BE2C (cell line): ENCODE data around the gene IFFO2. TPM values are rescaled to one million over a fixed set of nuclear protein-coding genes. Genes with fewer than 3 reads are reported as not detected.

ENCODE experiments used
- DNase-seq: peaks from one replicate; pipeline ENCODE4 v3.0.0-alpha.2; 2020
- H3K27me3 ChIP-seq: fragments of 250-450 bp; sonication (Bioruptor Pico); 2 replicates; pipeline ENCODE4 v1.5.1; 2020; ENCODE audit warnings: mild to moderate bottlenecking
- H3K36me3 ChIP-seq: fragments of 250-450 bp; sonication (Bioruptor Pico); 2 replicates; pipeline ENCODE4 v1.5.1; 2020; ENCODE audit warnings: mild to moderate bottlenecking
- H3K4me1 ChIP-seq: fragments of 250-450 bp; sonication (Bioruptor Pico); 2 replicates; pipeline ENCODE4 v1.5.1; 2020
- H3K4me3 ChIP-seq: 2 replicates; pipeline ENCODE4 v1.5.1; 2011; ENCODE audit warnings: low read depth, low read length
- H3K9me3 ChIP-seq: fragments of 250-450 bp; sonication (Bioruptor Pico); 2 replicates; pipeline ENCODE4 v1.5.1; 2020
- polyA plus RNA-seq: library from polyadenylated mRNA; unstranded; fragments of >200 nt; gene quantifications from one replicate; pipeline ENCODE4 v1.2.1, GENCODE V29; 2012; ENCODE audit warnings: low read depth, missing spikeins; ENCODE audit not compliant: insufficient read length, insufficient read depth
- TF ChIP-seq, protein P1 (sequence below): IDR thresholded peaks from 2 replicates; pipeline ENCODE4 v1.5.1; 2012; ENCODE audit warnings: mild to moderate bottlenecking, low read depth, low read length

The IFFO2 gene
- 0.29 TPM for polyA plus RNA-seq

- H3K36me3 ChIP-seq = no peaks in the 10 kb centered on the region
- H3K9me3 ChIP-seq = no peaks in the 10 kb centered on the region
- TF ChIP-seq, protein P1, sequence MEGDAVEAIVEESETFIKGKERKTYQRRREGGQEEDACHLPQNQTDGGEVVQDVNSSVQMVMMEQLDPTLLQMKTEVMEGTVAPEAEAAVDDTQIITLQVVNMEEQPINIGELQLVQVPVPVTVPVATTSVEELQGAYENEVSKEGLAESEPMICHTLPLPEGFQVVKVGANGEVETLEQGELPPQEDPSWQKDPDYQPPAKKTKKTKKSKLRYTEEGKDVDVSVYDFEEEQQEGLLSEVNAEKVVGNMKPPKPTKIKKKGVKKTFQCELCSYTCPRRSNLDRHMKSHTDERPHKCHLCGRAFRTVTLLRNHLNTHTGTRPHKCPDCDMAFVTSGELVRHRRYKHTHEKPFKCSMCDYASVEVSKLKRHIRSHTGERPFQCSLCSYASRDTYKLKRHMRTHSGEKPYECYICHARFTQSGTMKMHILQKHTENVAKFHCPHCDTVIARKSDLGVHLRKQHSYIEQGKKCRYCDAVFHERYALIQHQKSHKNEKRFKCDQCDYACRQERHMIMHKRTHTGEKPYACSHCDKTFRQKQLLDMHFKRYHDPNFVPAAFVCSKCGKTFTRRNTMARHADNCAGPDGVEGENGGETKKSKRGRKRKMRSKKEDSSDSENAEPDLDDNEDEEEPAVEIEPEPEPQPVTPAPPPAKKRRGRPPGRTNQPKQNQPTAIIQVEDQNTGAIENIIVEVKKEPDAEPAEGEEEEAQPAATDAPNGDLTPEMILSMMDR = no peak
- peaks cover 35% of the 10 kb centered on the region for H3K27me3 ChIP-seq
- H3K4me3 ChIP-seq = peak within 1 kb of the TSS; percentile 49
- no peaks in the 10 kb centered on the region for H3K4me1 ChIP-seq
- peak; percentile 93 for DNase-seq
Measured at GRCh38 chr1:18956193-18957135, at the start of gene IFFO2. TSS of gene IFFO2 (minus strand) at chr1:18956676. CDS start at chr1:18956332, 344 bp downstream.

DNA sequence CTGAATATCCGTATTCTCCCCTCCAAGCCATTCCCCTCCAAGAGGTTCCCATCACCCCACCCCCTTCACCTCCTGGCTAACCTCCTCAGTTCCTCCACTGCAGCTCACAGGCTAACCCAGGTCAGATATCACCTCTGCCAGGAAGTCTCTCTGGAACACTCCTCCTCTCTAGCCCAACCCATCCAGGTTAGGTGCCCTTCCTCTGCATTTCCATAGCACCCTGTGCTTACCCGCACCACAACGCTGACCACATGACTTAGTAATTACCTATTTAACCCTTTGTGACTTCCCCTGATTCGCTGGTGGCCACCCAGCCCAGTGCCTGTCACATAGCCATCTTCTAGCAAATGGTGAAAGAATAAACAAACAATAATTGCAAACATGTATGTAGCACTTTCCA, 49.5 kb upstream of the IFFO2 start:
- H3K4me1 ChIP-seq = no peaks in the 10 kb centered on the region
- H3K36me3 ChIP-seq = no peaks in the 10 kb centered on the region
- no peak for DNase-seq
- no peak overlapping the region for H3K4me3 ChIP-seq
- TF ChIP-seq, protein P1 = no peak
- H3K27me3 ChIP-seq = no peaks in the 10 kb centered on the region
- no peaks in the 10 kb centered on the region for H3K9me3 ChIP-seq

DNA sequence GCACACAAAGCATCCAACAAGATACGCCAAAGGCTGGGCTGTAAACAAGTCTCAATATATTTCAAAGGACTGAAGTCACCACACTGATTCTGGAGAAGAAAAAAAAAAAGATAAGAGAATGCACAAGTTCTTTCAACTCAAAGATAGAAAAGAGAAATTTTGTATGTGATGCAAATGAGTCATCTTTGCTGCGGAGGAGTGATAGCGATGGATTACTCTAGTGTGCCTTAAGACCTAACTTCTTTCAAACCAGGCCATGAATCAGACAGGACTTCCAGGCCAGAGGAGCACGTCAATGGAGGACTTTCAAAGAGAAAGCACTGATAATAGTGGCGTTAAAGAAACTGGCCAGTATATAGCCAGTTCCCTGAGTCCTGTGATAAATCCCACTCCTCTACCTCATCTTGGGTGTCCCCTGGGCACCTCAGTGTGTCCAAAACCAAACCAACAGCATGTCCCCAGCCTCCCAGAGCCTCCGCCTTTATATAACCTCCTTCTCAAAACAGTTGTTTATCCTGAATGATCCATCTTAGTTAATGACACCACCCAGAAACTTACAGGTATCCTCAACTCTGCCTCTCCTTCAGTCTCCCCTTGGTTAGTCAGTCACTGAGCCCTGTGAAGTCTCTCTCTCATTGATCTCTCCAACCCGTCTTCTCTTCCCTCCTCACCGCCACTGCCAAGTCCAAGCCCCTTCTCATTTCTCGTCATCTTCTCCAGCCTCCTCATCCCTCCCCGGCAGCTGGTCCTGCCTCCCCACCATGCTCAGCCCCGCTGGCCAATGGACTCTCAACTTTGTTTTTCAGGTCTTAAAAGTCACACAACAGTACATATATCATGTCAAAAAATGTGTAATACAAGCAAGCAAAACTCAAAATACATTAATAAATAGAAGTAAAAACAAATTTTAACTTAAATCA, 47.2 kb upstream of the IFFO2 start:
- H3K9me3 ChIP-seq = no peaks in the 10 kb centered on the region
- H3K36me3 ChIP-seq = no peaks in the 10 kb centered on the region
- TF ChIP-seq, protein P1 = no peak

DNA sequence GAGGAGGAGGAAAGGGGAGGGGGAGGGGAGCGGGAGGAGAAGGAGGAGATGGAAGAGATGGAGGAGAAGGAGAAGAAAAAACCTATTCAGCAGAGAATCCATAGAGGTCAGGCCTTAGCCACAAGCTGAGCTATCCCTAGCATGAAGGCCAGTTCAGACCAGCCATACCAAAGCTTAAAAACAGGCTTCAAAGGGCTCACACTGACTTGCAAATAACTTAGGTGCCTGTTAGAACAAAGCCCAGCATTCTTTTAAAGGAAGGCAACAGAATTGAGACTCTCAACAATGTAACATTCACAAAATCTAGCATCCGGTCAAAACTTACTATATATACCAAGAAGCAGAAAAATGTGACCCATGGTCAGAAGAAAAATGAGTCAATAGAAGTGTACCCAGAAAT, 43.6 kb upstream of the IFFO2 start:
- Histone ChIP-seq H3K4me3 (no peak overlapping the region), H3K36me3 (no peaks in the 10 kb centered on the region), H3K4me1 (no peaks in the 10 kb centered on the region), H3K9me3 (no peaks in the 10 kb centered on the region), H3K27me3 (no peaks in the 10 kb centered on the region)
- TF ChIP-seq, protein P1 = no peak
- no peak for DNase-seq

More for the DNA sequence above, 47.2 kb upstream of the IFFO2 start:
- Histone ChIP-seq H3K4me1 (no peaks in the 10 kb centered on the region), H3K27me3 (no peaks in the 10 kb centered on the region), H3K4me3 (no peak overlapping the region)
- no peak for DNase-seq

- Histone ChIP-seq H3K4me1 (no peaks in the 10 kb centered on the region), H3K36me3 (no peaks in the 10 kb centered on the region), H3K27me3 (no peaks in the 10 kb centered on the region), H3K4me3 (no peak overlapping the region), H3K9me3 (no peaks in the 10 kb centered on the region)
- DNase-seq = no peak
- TF ChIP-seq, protein P1 = no peak
Measured at GRCh38 chr1:18999359-18999758, 42.9 kb upstream of the IFFO2 start.
